Activated CD8-positive, alpha-beta T cell treated with anti-CD3 and anti-CD28 coated beads for 36 hours (primary cell): ENCODE measurements around the gene KCNK15. TPM values are rescaled to one million over a fixed set of nuclear protein-coding genes. Genes with fewer than 3 reads are reported as not detected.

Experiments
- ATAC-seq: fragments of 200-7000 bp; cut with Tn5 transposase; one replicate; pipeline ENCODE4 v1.10.0; 2021; ENCODE audit warnings: mild to moderate bottlenecking, moderate library complexity
- CTCF ChIA-PET: fragments of 350-600 bp; sonication (Branson Sonifier 250); formaldehyde crosslinking; loops from one replicate; lab custom pipeline; 2021; ENCODE audit warnings: antibody characterized with exemption; lab: Charles Lee
- POLR2A ChIA-PET: fragments of 350-600 bp; sonication (Branson Sonifier 250); formaldehyde crosslinking; loops from one replicate; lab custom pipeline; 2021; ENCODE audit warnings: antibody characterized with exemption; lab: Charles Lee
- DNase-seq: peaks from one replicate; pipeline ENCODE4 v3.0.0-alpha.2; 2020
- H3K27ac Mint-ChIP-seq: one replicate; pipeline ENCODE4 v1.8.0; 2021; ENCODE audit warnings: mild to moderate bottlenecking, mixed read lengths
- H3K27me3 Mint-ChIP-seq: one replicate; pipeline ENCODE4 v1.8.0; 2021; ENCODE audit warnings: mixed read lengths
- H3K36me3 Mint-ChIP-seq: one replicate; pipeline ENCODE4 v1.8.0; 2021; ENCODE audit warnings: low read depth, mixed read lengths
- H3K4me1 Mint-ChIP-seq: one replicate; pipeline ENCODE4 v1.8.0; 2021; ENCODE audit warnings: low read depth, mixed read lengths
- H3K4me3 Mint-ChIP-seq: one replicate; pipeline ENCODE4 v1.8.0; 2021; ENCODE audit warnings: mild to moderate bottlenecking, moderate library complexity, mixed read lengths
- H3K9me3 Mint-ChIP-seq: one replicate; pipeline ENCODE4 v1.8.0; 2021; ENCODE audit warnings: mixed read lengths
- CTCF ChIP-seq: fragments of 200-600 bp; IDR thresholded peaks from one replicate; pipeline ENCODE4 v1.8.0; 2022; ENCODE audit warnings: antibody characterized with exemption, mild to moderate bottlenecking
- intact Hi-C: fragments of 100-400 bp; cut with micrococcal nuclease; formaldehyde crosslinking; loops from one replicate; pipeline ENCODE4 v1.10.0; 2022
- total RNA-seq, 2 experiments: library from RNA; stranded (reverse); gene quantifications; one replicate each; pipeline ENCODE4 v1.2.3, GENCODE V29; 2021

Gene KCNK15
- total RNA-seq, 2 experiments from 2014 or later = 0.25 to 0.29 TPM

GRCh38 chr20:44701118-44701857, 44.4 kb upstream of the KCNK15 start:
- ChIA-PET POLR2A (no interaction called here), CTCF (interaction anchor here (1.3 kb wide), 1 partner anchor 16 kb away, joined by 3 read pairs; no protein-coding TSS in a partner anchor)
- DNase-seq = no peak
- intact Hi-C loops = no loop called here
- Mint-ChIP-seq H3K4me1 (no peaks in the 10 kb centered on the region), H3K4me3 (no peak overlapping the region), H3K9me3 (no peaks in the 10 kb centered on the region), H3K27ac (no peak overlapping the region), H3K27me3 (no peaks in the 10 kb centered on the region), H3K36me3 (no peaks in the 10 kb centered on the region)
- TF ChIP-seq CTCF = no peak
- ATAC-seq = no peak

- no peaks in the 10 kb centered on the region for H3K27me3 Mint-ChIP-seq
- no peak overlapping the region for H3K4me3 Mint-ChIP-seq
- H3K4me1 Mint-ChIP-seq = no peaks in the 10 kb centered on the region
- no peak for TF ChIP-seq CTCF
- ATAC-seq (no peak), DNase-seq (no peak)
- H3K9me3 Mint-ChIP-seq = no peaks in the 10 kb centered on the region
- ChIA-PET CTCF (interaction anchor here (2.5 kb wide), 1 partner anchor 17 kb away, joined by 14 read pairs; no protein-coding TSS in a partner anchor), POLR2A (no interaction called here)
- intact Hi-C loops = no loop called here
- H3K36me3 Mint-ChIP-seq = no peaks in the 10 kb centered on the region
- no peak overlapping the region for H3K27ac Mint-ChIP-seq
Observed at GRCh38 chr20:44701858-44702256, 43.8 kb upstream of the KCNK15 start.

GRCh38 chr20:44702776-44703175, 42.9 kb upstream of the KCNK15 start:
- Mint-ChIP-seq H3K27me3 (no peaks in the 10 kb centered on the region), H3K4me1 (no peaks in the 10 kb centered on the region), H3K36me3 (no peaks in the 10 kb centered on the region), H3K4me3 (no peak overlapping the region), H3K9me3 (no peaks in the 10 kb centered on the region), H3K27ac (no peak overlapping the region)
- DNase-seq (no peak), ATAC-seq (no peak)
- intact Hi-C loops = no loop called here
- TF ChIP-seq CTCF = no peak
- ChIA-PET CTCF (interaction anchor here (2.5 kb wide), 1 partner anchor 18 kb away, joined by 14 read pairs; no protein-coding TSS in a partner anchor), POLR2A (no interaction called here)

- no peak overlapping the region for H3K27ac Mint-ChIP-seq
- no peaks in the 10 kb centered on the region for H3K36me3 Mint-ChIP-seq
- ATAC-seq = no peak
- ChIA-PET CTCF (interaction anchor here (2.5 kb wide), 1 partner anchor 18 kb away, joined by 14 read pairs; no protein-coding TSS in a partner anchor), POLR2A (no interaction called here)
- H3K4me1 Mint-ChIP-seq = no peaks in the 10 kb centered on the region
- intact Hi-C loops = no loop called here
- no peaks in the 10 kb centered on the region for H3K27me3 Mint-ChIP-seq
- no peak for DNase-seq
- H3K9me3 Mint-ChIP-seq = no peaks in the 10 kb centered on the region
- H3K4me3 Mint-ChIP-seq = no peak overlapping the region
- no peak for TF ChIP-seq CTCF
Observed at GRCh38 chr20:44703183-44703925, 42.3 kb upstream of the KCNK15 start.
